ENCODE data around the gene ZNF20. TPM values are rescaled to one million over a fixed set of nuclear protein-coding genes. Genes with fewer than 3 reads are reported as not detected.
"Not testable (repeated sequence)": the region's sequence is repeated elsewhere in the genome, so short reads cannot be mapped to it uniquely, and the experiment has no call there.

ZNF20 gene
- total and polyA plus RNA-seq, 8 donors = 1.3 to 5.0 (median 2.6) TPM; not detected in 1

GRCh38 chr19:12085074-12085818 is 54.9 kb downstream of the ZNF20 start:
- WGBS, 5 donors = 88 to 95% (median 91%) methylated on average over 5 of the region's 5 CpGs
- intact Hi-C loops (cut with DNase I; ENCODE audit: low total_unique reads) = no loop called here
- no peak for DNase-seq
- H3K27me3 ChIP-seq = no peaks in the 10 kb centered on the region
- no peaks in the 10 kb centered on the region for H3K4me1 ChIP-seq
- peaks cover 0 to 36% (median 0%) of the 10 kb centered on the region in 4 donors for H3K36me3 ChIP-seq
- H3K4me3 ChIP-seq = no peak overlapping the region
- H3K27ac ChIP-seq = no peak overlapping the region
- peaks cover 4 to 45% (median 31%) of the 10 kb centered on the region in 4 donors for H3K9me3 ChIP-seq
- no peak for TF ChIP-seq POLR2A (IDR thresholded peaks at IDR 0.05)
- TF ChIP-seq EP300 (IDR thresholded peaks at IDR 0.05) = no peak
- no peak for TF ChIP-seq CTCF (IDR thresholded peaks at IDR 0.05)
- TF ChIP-seq POLR2AphosphoS5 (IDR thresholded peaks at IDR 0.05) = no peak

GRCh38 chr19:12083336-12083735 is 56.8 kb downstream of the ZNF20 start:
- H3K27me3 ChIP-seq; H3K4me3 ChIP-seq; intact Hi-C loops (cut with DNase I; ENCODE audit: low total_unique reads); DNase-seq; H3K27ac ChIP-seq; H3K4me1 ChIP-seq: not testable (repeated sequence)
- H3K9me3 ChIP-seq = peaks cover 24 to 65% (median 50%) of the 10 kb centered on the region in 4 donors
- H3K36me3 ChIP-seq = peaks cover 0 to 56% (median 10%) of the 10 kb centered on the region in 4 donors
- WGBS, 5 donors = 91 to 96% (median 95%) methylated on average over 6 of the region's 6 CpGs

Small RNA genes lying within 50 kb of the gene (small RNA-seq; reads per million reads assigned to genes)
- 0 reads per million in 4 donors for gene RF00019
- gene RNA5SP467 = 0 reads per million in 4 donors

Other genes with a start within 250 kb of the ZNF20 start
- 10 to 100 TPM in 4 of 5 donors, 1 to 10 TPM in 1; 8.8 to 25.3 (median 16.5) TPM for gene ZNF700, start 215.2 kb downstream of the ZNF20 start, total RNA-seq
- gene ZNF700, start 215.2 kb downstream of the ZNF20 start, polyA plus RNA-seq = 10 to 100 TPM in 1 of 3 donors, 1 to 10 TPM in 2; 3.5 to 15.4 (median 5.2) TPM
- gene ZNF763, start 175.3 kb downstream of the ZNF20 start, total RNA-seq = 1 to 10 TPM in 4 of 5 donors, not detected in 1; 2.2 to 5.7 (median 3.3) TPM
- 1 to 10 TPM; 1.3 to 5.0 (median 3.4) TPM for gene ZNF763, start 175.3 kb downstream of the ZNF20 start, polyA plus RNA-seq
- gene ZNF433, start 104.7 kb downstream of the ZNF20 start, total RNA-seq = 10 to 100 TPM in 2 of 5 donors, 1 to 10 TPM in 2, not detected in 1; 1.2 to 19.0 (median 9.2) TPM
- gene ZNF433, start 104.7 kb downstream of the ZNF20 start, polyA plus RNA-seq = 1 to 10 TPM; 3.2 to 7.7 (median 3.7) TPM
- 1 to 10 TPM in 1 of 5 donors, under 1 TPM in 1, not detected in 3; 0.55 to 4.9 TPM for gene ZNF878, start 87.4 kb downstream of the ZNF20 start, total RNA-seq
- under 1 TPM in 2 of 3 donors, not detected in 1; 0.18 to 0.31 TPM for gene ZNF878, start 87.4 kb downstream of the ZNF20 start, polyA plus RNA-seq
- 10 to 100 TPM in 3 of 5 donors, 1 to 10 TPM in 2; 1.2 to 16.1 (median 11.2) TPM for gene ZNF844, start 75.6 kb downstream of the ZNF20 start, total RNA-seq
- gene ZNF844, start 75.6 kb downstream of the ZNF20 start, polyA plus RNA-seq = 1 to 10 TPM; 2.1 to 2.5 (median 2.3) TPM
- gene ZNF625, start 16.4 kb upstream of the ZNF20 start, total RNA-seq = 1 to 10 TPM in 3 of 5 donors, not detected in 2; 6.7 to 10.0 (median 8.1) TPM
- 1 to 10 TPM in 1 of 3 donors, under 1 TPM in 2; 0.60 to 1.8 (median 0.81) TPM for gene ZNF625, start 16.4 kb upstream of the ZNF20 start, polyA plus RNA-seq
- gene ZNF136, start 22.7 kb upstream of the ZNF20 start, total RNA-seq = 10 to 100 TPM in 2 of 5 donors, 1 to 10 TPM in 2, under 1 TPM in 1; 0.58 to 25.1 (median 7.0) TPM
- 1 to 10 TPM; 2.9 to 3.5 (median 3.4) TPM for gene ZNF136, start 22.7 kb upstream of the ZNF20 start, polyA plus RNA-seq
- 10 to 100 TPM in 4 of 5 donors, 1 to 10 TPM in 1; 6.1 to 33.8 (median 22.4) TPM for gene ZNF44, start 154.5 kb upstream of the ZNF20 start, total RNA-seq
- 1 to 10 TPM; 3.2 to 6.7 (median 4.6) TPM for gene ZNF44, start 154.5 kb upstream of the ZNF20 start, polyA plus RNA-seq
- 1 to 10 TPM in 4 of 5 donors, under 1 TPM in 1; 0.58 to 9.4 (median 3.1) TPM for gene ZNF563, start 193.3 kb upstream of the ZNF20 start, total RNA-seq
- gene ZNF563, start 193.3 kb upstream of the ZNF20 start, polyA plus RNA-seq = 1 to 10 TPM in 2 of 3 donors, under 1 TPM in 1; 0.76 to 1.7 (median 1.4) TPM
- gene ZNF442, start 225.3 kb upstream of the ZNF20 start, total RNA-seq = 1 to 10 TPM in 4 of 5 donors, not detected in 1; 2.3 to 7.8 (median 3.0) TPM
- gene ZNF442, start 225.3 kb upstream of the ZNF20 start, polyA plus RNA-seq = 1 to 10 TPM in 2 of 3 donors, under 1 TPM in 1; 0.31 to 2.0 (median 1.1) TPM

Data from stomach (tissue), 9 donors.